SU-DHL-6 (cell line): ENCODE results near the gene CSF3R.

ENCODE experiments used
- H2AFZ ChIP-seq: fragments of 200-600 bp; sonication (generic); 2 replicates; pipeline ENCODE4 v1.6.1; 2014; ENCODE audit warnings: low read depth, mild to moderate bottlenecking, moderate library complexity, mixed read lengths, antibody characterized with exemption, low read length; ENCODE audit not compliant: severe bottlenecking
- H3F3A ChIP-seq: fragments of 200-600 bp; shearing (Covaris generic); 2 replicates; pipeline ENCODE4 v1.6.0; 2016; ENCODE audit warnings: antibody characterized with exemption, mild to moderate bottlenecking; ENCODE audit not compliant: insufficient read depth
- H3K27ac ChIP-seq: fragments of 200-600 bp; sonication (generic); 2 replicates; pipeline ENCODE4 v1.5.1; 2016; ENCODE audit warnings: low read depth, mild to moderate bottlenecking, low read length, moderate library complexity, mixed read lengths
- H3K27me3 ChIP-seq: fragments of 200-600 bp; sonication (generic), shearing (Covaris generic); 2 replicates; pipeline ENCODE4 v1.6.0; 2014; ENCODE audit warnings: mild to moderate bottlenecking, low read length
- H3K36me3 ChIP-seq: fragments of 200-600 bp; sonication (generic); 2 replicates; pipeline ENCODE4 v1.6.1; 2014; ENCODE audit warnings: mild to moderate bottlenecking, low read length, mixed read lengths
- H3K4me2 ChIP-seq: fragments of 300-600, 200-600 bp; shearing (Covaris generic), sonication (generic); 2 replicates; pipeline ENCODE4 v1.6.0; 2014; ENCODE audit warnings: low read length, low read depth, mild to moderate bottlenecking; ENCODE audit not compliant: poor library complexity, severe bottlenecking
- H3K4me3 ChIP-seq: fragments of 200-600 bp; sonication (generic); 2 replicates; pipeline ENCODE4 v1.5.1; 2014; ENCODE audit warnings: antibody characterized with exemption, low read length, mild to moderate bottlenecking, mixed read lengths; ENCODE audit not compliant: insufficient read depth, poor library complexity, severe bottlenecking
- H3K79me2 ChIP-seq: fragments of 200-600 bp; sonication (generic); 2 replicates; pipeline ENCODE4 v1.6.1; 2014; ENCODE audit warnings: mild to moderate bottlenecking, low read length, moderate library complexity; ENCODE audit not compliant: insufficient read depth
- H3K9ac ChIP-seq: fragments of 200-600 bp; sonication (generic); 2 replicates; pipeline ENCODE4 v1.7.0; 2014; ENCODE audit warnings: mild to moderate bottlenecking, low read length
- H3K9me2 ChIP-seq: fragments of 200-600 bp; sonication (generic); replicated peaks from 2 replicates; pipeline ENCODE4 v1.6.1; 2014; ENCODE audit warnings: low read length; ENCODE audit not compliant: insufficient read depth
- H3K9me3 ChIP-seq: fragments of 200-600 bp; sonication (generic); 2 replicates; pipeline ENCODE4 v1.6.1; 2014; ENCODE audit warnings: low read length, mixed read lengths; ENCODE audit not compliant: insufficient read depth
- H4K20me1 ChIP-seq: fragments of 200-600 bp; sonication (generic); 2 replicates; pipeline ENCODE4 v1.6.1; 2014; ENCODE audit warnings: low read depth, mild to moderate bottlenecking, antibody characterized with exemption, low read length, moderate library complexity, mixed read lengths
- CTCF ChIP-seq: fragments of 200-600 bp; sonication (generic); IDR thresholded peaks from one replicate; pipeline ENCODE4 v1.5.1; 2017; ENCODE audit warnings: antibody characterized with exemption, mild to moderate bottlenecking, low read length, moderate library complexity; ENCODE audit not compliant: insufficient read depth, poor library complexity, severe bottlenecking
- EZH2phosphoT487 ChIP-seq: fragments of 200-600 bp; sonication (generic), shearing (Covaris generic); conservative IDR thresholded peaks from 2 replicates; pipeline ENCODE4 v1.6.1; 2018; ENCODE audit warnings: mild to moderate bottlenecking, antibody characterized with exemption, low read length, moderate library complexity, mixed read lengths

The CSF3R gene

GRCh38 chr1:36453600-36454388 is 28.9 kb downstream of the CSF3R start:
- Histone ChIP-seq H3K27me3 (no peaks in the 10 kb centered on the region), H3K4me2 (no peak overlapping the region), H3K9me3 (no peaks in the 10 kb centered on the region), H3F3A (no peaks in the 10 kb centered on the region), H4K20me1 (no peaks in the 10 kb centered on the region), H3K9me2 (no peaks in the 10 kb centered on the region), H3K9ac (no peak overlapping the region), H3K27ac (no peak overlapping the region), H3K4me3 (no peak overlapping the region), H3K79me2 (no peaks in the 10 kb centered on the region), H2AFZ (no peak overlapping the region), H3K36me3 (0 out of 2 replicates have a peak, but pooled peaks cover 6% of the 10 kb centered on the region)
- TF ChIP-seq EZH2phosphoT487 = no peak
- no peak for TF ChIP-seq CTCF

GRCh38 chr1:36453051-36453450 is 29.7 kb downstream of the CSF3R start:
- H3K9me3 ChIP-seq = no peaks in the 10 kb centered on the region
- H3K4me2 ChIP-seq = no peak overlapping the region
- no peaks in the 10 kb centered on the region for H4K20me1 ChIP-seq
- H3K27me3 ChIP-seq = no peaks in the 10 kb centered on the region
- H2AFZ ChIP-seq = no peak overlapping the region
- no peak overlapping the region for H3K27ac ChIP-seq
- no peaks in the 10 kb centered on the region for H3K79me2 ChIP-seq
- no peak overlapping the region for H3K9ac ChIP-seq
- no peaks in the 10 kb centered on the region for H3F3A ChIP-seq
- TF ChIP-seq CTCF = no peak
- TF ChIP-seq EZH2phosphoT487 = no peak
- no peak overlapping the region for H3K4me3 ChIP-seq
- no peaks in the 10 kb centered on the region for H3K9me2 ChIP-seq
- 0 out of 2 replicates have a peak, but pooled peaks cover 6% of the 10 kb centered on the region for H3K36me3 ChIP-seq

- no peaks in the 10 kb centered on the region for H3F3A ChIP-seq
- TF ChIP-seq CTCF (no peak), EZH2phosphoT487 (no peak)
- 0 out of 2 replicates have a peak, but pooled peaks cover 6% of the 10 kb centered on the region for H3K36me3 ChIP-seq
- H2AFZ ChIP-seq = peak overlapping the region; percentile 76
- peak overlapping the region; percentile 61 for H3K9ac ChIP-seq
- H3K4me2 ChIP-seq = peak overlapping the region; percentile 85
- H4K20me1 ChIP-seq = no peaks in the 10 kb centered on the region
- H3K4me3 ChIP-seq = peak overlapping the region; percentile 53
- no peaks in the 10 kb centered on the region for H3K79me2 ChIP-seq
- H3K27ac ChIP-seq = 0 out of 2 replicates have a peak overlapping the region, but pooled peaks have one; percentile 3
- no peaks in the 10 kb centered on the region for H3K9me2 ChIP-seq
- no peaks in the 10 kb centered on the region for H3K27me3 ChIP-seq
- no peaks in the 10 kb centered on the region for H3K9me3 ChIP-seq
These were observed 31.8 kb downstream of the CSF3R start for GRCh38 chr1:36450919-36451305.
